Right cardiac atrium (tissue), 5 donors: Measurements from ENCODE around the gene PRKG1. TPM values are rescaled to one million over a fixed set of nuclear protein-coding genes. Genes with fewer than 3 reads are reported as not detected.

Experiments used
- ATAC-seq, 2 donors: fragments of 200-7000 bp; cut with Tn5 transposase; one replicate each; pipeline versions ENCODE4 v1.8.0 to v1.9.1; 2020; ENCODE audit warnings: moderate library complexity in 2 of 2, mild to moderate bottlenecking in 1 of 2
- DNase-seq, 3 donors: peaks; one replicate each; pipeline ENCODE4 v3.0.0-alpha.2; 2020
- H3K27ac ChIP-seq: one replicate; pipeline ENCODE4 v1.5.1; 2013; ENCODE audit warnings: mild to moderate bottlenecking, low read length, control low read depth, moderate library complexity
- H3K27me3 ChIP-seq: one replicate; pipeline ENCODE4 v1.6.1; 2013; ENCODE audit not compliant: control insufficient read depth, insufficient read depth
- H3K4me1 ChIP-seq: one replicate; pipeline ENCODE4 v1.6.1; 2013; ENCODE audit warnings: low read length; ENCODE audit not compliant: control insufficient read depth, insufficient read depth
- H3K4me3 ChIP-seq: one replicate; pipeline ENCODE4 v1.5.1; 2013; ENCODE audit warnings: low read length, control low read depth
- H3K9me3 ChIP-seq: one replicate; pipeline ENCODE4 v1.6.1; 2013; ENCODE audit warnings: low read length; ENCODE audit not compliant: control insufficient read depth
- WGBS: extraction: QIAGEN DNeasy Blood & Tissue Kit; methylation state at CpG from one replicate; pipeline ENCODE4 v1.1.7; 2013; 5-methylcytosine and 5-hydroxymethylcytosine counted together
- intact Hi-C, 4 donors: fragments of 100-400 bp; cut with DNase I; formaldehyde crosslinking; loops; one replicate each; pipeline versions ENCODE4 v1.11.0 to v1.14.0; 2022 to 2023
- polyA plus RNA-seq: library from polyadenylated mRNA; stranded (reverse); fragments of 200-250 nt; gene quantifications from one replicate; pipeline ENCODE4 v1.2.3, GENCODE V29; 2013
- total RNA-seq, 4 donors: library from RNA; stranded (reverse); fragmentation: NEBNext Ultra II Directional; extraction: Animal tissue kit (Norgen Biotek cat#: 25700); gene quantifications; one replicate each; pipeline ENCODE4 v1.2.1, GENCODE V29; 2021
- donor health status: healthy with polysubstance abuse.
- donor health status: DM: no; HTN: yes; CAD: no.
- donor health status: DM: no; HTN: no; CAD: no.
- donor health status: DM: no; HTN: yes; CAD: no; lungs with severe emphysema.
- donor health status: DM: yes; HTN: yes; CAD: no.

The PRKG1 gene
- total and polyA plus RNA-seq, 5 donors = 16.6 to 49.9 (median 47.4) TPM

- intact Hi-C loops = no loop called here
- Histone ChIP-seq H3K4me1 (peaks cover 2% of the 10 kb centered on the region), H3K4me3 (no peak overlapping the region), H3K27ac (no peak overlapping the region), H3K9me3 (no peaks in the 10 kb centered on the region), H3K27me3 (no peaks in the 10 kb centered on the region)
- DNase-seq (peak in 1 of 3 donors; percentile 28), ATAC-seq (peak; percentile 28 to 53)
These were observed 15.9 kb downstream of the PRKG1 start for GRCh38 chr10:51090190-51090589.

GRCh38 chr10:51092402-51092801 lies 18.1 kb downstream of the PRKG1 start:
- 51% methylated on average over 2 of the region's 2 CpGs for WGBS
- peak; percentile 86 to 94 (median 87) for DNase-seq
- peak overlapping the region; percentile 3 for H3K27ac ChIP-seq
- H3K27me3 ChIP-seq = no peaks in the 10 kb centered on the region
- H3K4me3 ChIP-seq = no peak overlapping the region
- intact Hi-C loops = no loop called here
- H3K4me1 ChIP-seq = peaks cover 6% of the 10 kb centered on the region
- ATAC-seq = peak; percentile 87 to 93
- no peaks in the 10 kb centered on the region for H3K9me3 ChIP-seq

DNA sequence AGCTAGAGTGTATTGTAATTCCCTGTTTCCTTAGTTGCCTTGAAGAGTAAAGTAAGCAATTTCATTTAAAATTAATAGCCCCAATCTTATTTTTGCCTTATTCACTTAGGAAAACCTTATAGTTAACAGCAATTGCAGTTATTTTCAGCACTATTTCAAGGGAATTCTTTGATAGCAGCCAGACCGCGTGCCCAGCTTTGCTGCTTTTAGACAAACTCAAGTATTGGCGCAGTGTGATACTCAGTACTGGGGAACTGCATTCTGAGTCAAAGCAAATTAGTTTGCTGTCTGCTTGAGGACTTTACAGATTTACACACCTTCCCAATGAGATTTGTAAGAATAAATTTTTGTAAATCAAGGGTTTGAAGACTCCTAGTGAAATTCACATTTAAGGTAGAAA lies 21.2 kb downstream of the PRKG1 start:
- intact Hi-C loops = no loop called here
- H3K4me3 ChIP-seq = no peak overlapping the region
- DNase-seq = peak in 1 of 3 donors; percentile 73
- H3K9me3 ChIP-seq = no peaks in the 10 kb centered on the region
- no peaks in the 10 kb centered on the region for H3K27me3 ChIP-seq
- no peak overlapping the region for H3K27ac ChIP-seq
- H3K4me1 ChIP-seq = peaks cover 6% of the 10 kb centered on the region
- ATAC-seq = peak in 1 of 2 donors; percentile 24
- WGBS = 36% methylated on average over 3 of the region's 3 CpGs

DNA sequence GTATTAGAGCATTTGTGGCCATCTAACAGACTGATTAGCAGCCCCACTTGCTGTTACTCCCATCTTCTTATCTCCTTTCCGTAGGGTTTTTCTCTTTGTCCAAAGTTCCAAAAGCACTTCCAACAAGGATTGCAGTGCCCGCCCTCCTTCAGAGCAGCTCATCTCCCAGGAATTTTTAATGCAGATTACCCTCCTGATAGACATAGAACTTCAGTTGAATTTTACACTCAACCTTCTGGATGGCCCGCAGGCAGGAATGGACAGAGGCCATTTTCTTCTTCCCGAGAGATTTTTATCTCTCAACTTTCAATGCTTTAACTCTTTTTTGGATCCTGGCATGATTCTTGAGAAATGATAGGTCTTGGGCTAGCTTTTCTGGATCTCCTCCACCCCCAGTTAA lies 23.3 kb downstream of the PRKG1 start:
- no peaks in the 10 kb centered on the region for H3K27me3 ChIP-seq
- DNase-seq (no peak), ATAC-seq (no peak)
- intact Hi-C loops = no loop called here
- H3K27ac ChIP-seq = no peak overlapping the region
- 59% methylated on average over 4 of the region's 4 CpGs for WGBS
- no peak overlapping the region for H3K4me3 ChIP-seq
- H3K4me1 ChIP-seq = peaks cover 5% of the 10 kb centered on the region
- H3K9me3 ChIP-seq = no peaks in the 10 kb centered on the region

DNA sequence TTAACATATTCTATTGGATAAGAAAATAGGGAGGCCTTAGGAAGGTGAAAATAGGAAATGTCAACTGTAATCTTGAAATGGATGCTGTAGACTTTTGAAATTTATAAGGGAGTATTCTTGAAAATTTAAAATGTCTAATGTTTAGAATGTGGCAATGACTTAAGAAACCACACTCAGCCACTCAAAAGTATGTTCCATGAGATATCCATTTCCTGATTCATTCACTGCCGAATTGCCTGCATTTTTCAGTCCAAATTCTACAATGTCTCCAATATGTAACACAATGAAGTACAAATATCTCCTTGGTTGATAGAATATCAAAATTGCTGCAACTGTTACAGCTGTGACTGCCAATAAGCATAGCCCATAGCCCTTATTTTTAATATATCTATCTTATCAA lies 25.9 kb downstream of the PRKG1 start:
- no peaks in the 10 kb centered on the region for H3K9me3 ChIP-seq
- H3K27ac ChIP-seq = no peak overlapping the region
- H3K27me3 ChIP-seq = no peaks in the 10 kb centered on the region
- intact Hi-C loops = no loop called here
- no peak for DNase-seq
- 49% methylated on average over 1 of the region's 1 CpG for WGBS
- no peak overlapping the region for H3K4me3 ChIP-seq
- peaks cover 5% of the 10 kb centered on the region for H3K4me1 ChIP-seq
- no peak for ATAC-seq

GRCh38 chr10:51103554-51104217 lies 29.4 kb downstream of the PRKG1 start:
- DNase-seq (no peak), ATAC-seq (no peak)
- no peak overlapping the region for H3K27ac ChIP-seq
- H3K4me3 ChIP-seq = no peak overlapping the region
- H3K4me1 ChIP-seq = no peaks in the 10 kb centered on the region
- H3K9me3 ChIP-seq = no peaks in the 10 kb centered on the region
- H3K27me3 ChIP-seq = no peaks in the 10 kb centered on the region
- intact Hi-C loops = no loop called here
- 69% methylated on average over 3 of the region's 3 CpGs for WGBS

DNA sequence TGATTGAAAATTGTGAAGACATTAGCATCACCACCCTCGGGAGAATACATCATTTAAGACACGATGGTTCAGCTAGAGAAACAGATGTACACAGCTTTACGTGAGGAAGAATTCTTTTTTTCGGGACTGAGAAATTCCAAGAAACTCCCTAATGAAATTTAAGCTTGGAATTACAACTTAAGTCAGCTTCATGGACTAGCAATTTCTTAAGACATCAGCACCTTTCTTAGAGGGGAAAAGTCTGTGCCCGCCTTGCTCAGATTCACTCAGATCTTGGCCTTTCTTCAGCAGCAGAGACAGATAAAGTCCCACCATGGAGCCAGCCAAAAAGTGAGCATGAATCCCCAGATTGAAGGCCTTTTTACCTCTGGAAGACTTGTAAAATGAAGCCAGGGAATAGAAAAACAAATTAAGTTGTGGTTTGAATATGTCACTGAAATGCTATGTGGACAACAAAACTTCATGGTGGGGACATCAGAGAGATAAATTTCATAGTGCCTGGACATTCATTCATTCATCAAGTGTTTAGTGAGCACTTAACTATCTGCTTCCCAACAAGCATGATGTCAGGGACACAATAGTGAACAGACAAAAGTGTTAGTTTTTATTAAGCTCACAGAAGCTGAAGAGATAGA lies 32.1 kb downstream of the PRKG1 start:
- 70% methylated on average over 5 of the region's 5 CpGs for WGBS
- DNase-seq (no peak), ATAC-seq (no peak)
- intact Hi-C loops = no loop called here
- H3K27ac ChIP-seq = no peak overlapping the region
- H3K4me3 ChIP-seq = no peak overlapping the region
- no peaks in the 10 kb centered on the region for H3K4me1 ChIP-seq
- H3K9me3 ChIP-seq = no peaks in the 10 kb centered on the region
- H3K27me3 ChIP-seq = no peaks in the 10 kb centered on the region

- ATAC-seq (no peak), DNase-seq (no peak)
- 62% methylated on average over 1 of the region's 1 CpG for WGBS
- no peaks in the 10 kb centered on the region for H3K9me3 ChIP-seq
- H3K27ac ChIP-seq = no peak overlapping the region
- no peaks in the 10 kb centered on the region for H3K4me1 ChIP-seq
- H3K27me3 ChIP-seq = no peaks in the 10 kb centered on the region
- no peak overlapping the region for H3K4me3 ChIP-seq
- intact Hi-C loops = no loop called here
These were observed 34.1 kb downstream of the PRKG1 start for GRCh38 chr10:51108406-51108805.

DNA sequence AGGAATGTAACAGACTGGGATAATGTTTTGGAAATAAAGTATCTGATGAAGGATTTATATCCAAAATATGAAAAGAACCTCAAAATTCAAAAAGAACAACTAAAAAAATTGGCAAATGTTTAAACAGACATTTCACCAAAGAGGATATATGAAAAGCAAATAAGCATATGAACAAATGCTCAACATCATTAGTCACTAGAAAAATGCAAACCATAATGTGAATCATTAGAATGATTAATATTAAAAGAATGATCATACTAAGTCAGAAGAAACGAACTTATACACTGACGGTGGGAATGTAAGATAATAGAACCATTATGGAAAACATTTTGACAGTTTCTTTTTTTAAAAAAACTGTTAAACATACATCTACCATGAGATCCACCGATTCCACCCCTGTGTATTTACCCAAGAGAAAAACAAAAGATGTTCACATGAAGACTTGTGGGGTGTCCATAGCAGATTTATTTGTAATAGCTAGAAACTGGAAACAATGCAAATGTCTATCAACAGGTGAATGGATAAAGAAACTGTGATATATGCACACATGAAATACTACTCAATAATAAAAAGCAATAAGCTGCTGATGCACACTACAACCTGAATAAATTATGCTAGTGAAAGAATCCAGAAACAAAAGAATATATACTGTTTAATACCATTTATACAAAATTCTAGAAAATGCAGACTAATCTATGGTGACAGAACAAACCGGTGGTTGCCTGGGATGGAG lies 35.7 kb downstream of the PRKG1 start:
- DNase-seq (no peak), ATAC-seq (no peak)
- Histone ChIP-seq H3K27me3 (no peaks in the 10 kb centered on the region), H3K4me1 (no peaks in the 10 kb centered on the region), H3K27ac (no peak overlapping the region), H3K9me3 (no peaks in the 10 kb centered on the region), H3K4me3 (no peak overlapping the region)
- 78% methylated on average over 4 of the region's 4 CpGs for WGBS
- intact Hi-C loops = no loop called here

DNA sequence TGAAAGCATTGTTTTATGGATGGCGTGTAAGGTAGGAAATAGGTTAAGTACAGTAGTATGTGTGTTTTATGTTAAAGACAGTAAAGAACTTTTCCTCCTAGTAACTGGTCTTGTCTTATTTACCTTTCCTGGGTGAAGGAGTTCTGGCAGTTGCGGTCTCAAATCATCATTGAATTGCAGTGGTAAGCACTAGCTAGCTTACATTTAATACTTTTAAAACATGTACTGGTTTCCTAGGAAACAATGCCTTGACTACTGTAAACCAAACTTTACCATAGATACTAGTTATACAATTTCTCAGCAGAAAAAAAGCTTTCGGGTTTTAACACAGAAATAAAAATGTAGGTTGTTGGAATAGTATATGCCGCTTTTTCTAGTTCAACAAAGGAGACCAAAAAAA lies 37.7 kb downstream of the PRKG1 start:
- Histone ChIP-seq H3K9me3 (no peaks in the 10 kb centered on the region), H3K27me3 (no peaks in the 10 kb centered on the region), H3K4me3 (no peak overlapping the region), H3K4me1 (no peaks in the 10 kb centered on the region), H3K27ac (no peak overlapping the region)
- no peak for ATAC-seq
- no peak for DNase-seq
- intact Hi-C loops = no loop called here
- 89% methylated on average over 4 of the region's 4 CpGs for WGBS

- Histone ChIP-seq H3K9me3 (no peaks in the 10 kb centered on the region), H3K4me3 (no peak overlapping the region), H3K27ac (no peak overlapping the region), H3K27me3 (no peaks in the 10 kb centered on the region), H3K4me1 (no peaks in the 10 kb centered on the region)
- 91% methylated on average over 1 of the region's 1 CpG for WGBS
- DNase-seq = no peak
- intact Hi-C loops = no loop called here
- no peak for ATAC-seq
These were observed 38.7 kb downstream of the PRKG1 start for GRCh38 chr10:51113007-51113406.
